IPS-18a (cell line): ENCODE data around the gene TGFBR1.

Experiments
- H3K27ac ChIP-seq: one replicate; pipeline ENCODE4 v1.5.1; 2013; ENCODE audit warnings: low read length
- H3K27me3 ChIP-seq: one replicate; pipeline ENCODE4 v1.6.1; 2013; ENCODE audit warnings: mild to moderate bottlenecking, low read length; ENCODE audit not compliant: control insufficient read depth, insufficient read depth
- H3K36me3 ChIP-seq: one replicate; pipeline ENCODE4 v1.6.1; 2013; ENCODE audit warnings: low read depth, low read length; ENCODE audit not compliant: control insufficient read depth
- H3K4me1 ChIP-seq: one replicate; pipeline ENCODE4 v1.6.1; 2013; ENCODE audit warnings: low read depth, low read length; ENCODE audit not compliant: control insufficient read depth
- H3K4me3 ChIP-seq: one replicate; pipeline ENCODE4 v1.5.1; 2013; ENCODE audit warnings: low read length
- H3K9ac ChIP-seq: one replicate; pipeline ENCODE4 v1.6.1; 2013; ENCODE audit warnings: mild to moderate bottlenecking, low read length, moderate library complexity
- H3K9me3 ChIP-seq: one replicate; pipeline ENCODE4 v1.6.1; 2013; ENCODE audit warnings: low read depth, low read length; ENCODE audit not compliant: control insufficient read depth

The TGFBR1 gene

DNA sequence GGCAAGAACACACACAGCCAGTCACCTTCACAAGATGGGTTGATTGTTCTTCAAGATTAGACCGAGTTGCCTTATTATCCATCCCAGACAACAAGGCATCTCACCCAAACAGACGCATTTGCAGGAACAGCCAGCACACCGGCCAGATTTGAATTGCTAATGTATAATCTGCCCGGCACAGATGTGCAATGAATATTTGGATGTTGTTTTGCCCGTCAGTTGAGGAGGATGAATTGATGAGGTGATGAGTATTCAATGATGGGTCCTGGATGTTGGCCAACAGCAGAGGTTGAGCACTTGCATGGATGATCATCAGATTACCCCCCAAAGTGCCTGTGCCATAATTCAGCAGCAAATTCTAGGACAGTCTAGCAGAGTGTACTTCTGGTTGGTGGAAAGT, 96.7 kb downstream of the TGFBR1 start:
- Histone ChIP-seq H3K4me3 (no peak overlapping the region), H3K27me3 (no peaks in the 10 kb centered on the region), H3K36me3 (no peaks in the 10 kb centered on the region)

More for the DNA sequence above, 96.7 kb downstream of the TGFBR1 start:
- H3K4me1 ChIP-seq: no peaks in the 10 kb centered on the region
- H3K27ac ChIP-seq: no peak overlapping the region
- no peaks in the 10 kb centered on the region for H3K9me3 ChIP-seq
- H3K9ac ChIP-seq: no peak overlapping the region
